ENCODE measurements around the gene LRFN3. TPM values are rescaled to one million over a fixed set of nuclear protein-coding genes. Genes with fewer than 3 reads are reported as not detected.

LRFN3 gene
- total and polyA plus RNA-seq, 2 of the 13 experiments (the other 11 are each of a cell fraction or from before 2014, with no cell fraction given) = 0.74 to 1.6 TPM

DNA sequence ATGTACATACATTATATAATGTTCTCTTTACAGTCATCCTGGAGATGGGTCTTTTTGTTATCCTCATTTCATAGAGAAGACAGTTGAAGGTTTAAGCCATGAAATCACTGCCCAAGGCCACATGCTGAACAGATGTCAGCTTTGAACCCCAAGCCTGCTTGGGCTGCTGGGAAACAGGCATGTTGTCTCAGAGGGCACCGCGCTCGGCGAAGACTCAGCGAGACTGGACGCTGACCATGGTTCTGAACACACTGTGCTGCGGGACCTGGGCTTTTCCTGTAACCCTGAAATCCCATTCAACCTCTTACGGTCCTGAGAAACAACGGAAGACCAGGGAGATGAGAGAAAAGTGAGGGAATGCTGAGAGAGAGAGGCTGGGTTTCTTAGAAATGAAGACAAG, 27.3 kb downstream of the LRFN3 start (continued):
- TF ChIP-seq ZIK1 (CRISPR knock-in tag; IDR thresholded peaks at IDR 0.05; ENCODE audit: borderline replicate concordance, low read depth) (0 out of 2 replicates have a peak, but pooled peaks have one; percentile 53), NFKBIZ (CRISPR knock-in tag; IDR thresholded peaks at IDR 0.05) (peak; percentile 88), SMARCE1 (IDR thresholded peaks at IDR 0.05; ENCODE audit: borderline replicate concordance) (no peak), NR2F2 (IDR thresholded peaks at IDR 0.05; ENCODE audit: borderline replicate concordance, low read depth) (no peak), HDAC2 (CRISPR knock-in tag; IDR thresholded peaks at IDR 0.05) (peak; percentile 85), ZNF879 (CRISPR knock-in tag; IDR thresholded peaks at IDR 0.05) (0 out of 2 replicates have a peak, but pooled peaks have one; percentile 36), THAP11 (CRISPR knock-in tag; IDR thresholded peaks at IDR 0.05) (peak; percentile 47; the same call in 1 of the 2 replicates), CHD2 (IDR thresholded peaks at IDR 0.05; ENCODE audit: low read depth, low read length) (no peak), ZNF547 (CRISPR knock-in tag; IDR thresholded peaks at IDR 0.05) (0 out of 2 replicates have a peak, but pooled peaks have one; percentile 34)
- TF ChIP-seq, protein P1, sequence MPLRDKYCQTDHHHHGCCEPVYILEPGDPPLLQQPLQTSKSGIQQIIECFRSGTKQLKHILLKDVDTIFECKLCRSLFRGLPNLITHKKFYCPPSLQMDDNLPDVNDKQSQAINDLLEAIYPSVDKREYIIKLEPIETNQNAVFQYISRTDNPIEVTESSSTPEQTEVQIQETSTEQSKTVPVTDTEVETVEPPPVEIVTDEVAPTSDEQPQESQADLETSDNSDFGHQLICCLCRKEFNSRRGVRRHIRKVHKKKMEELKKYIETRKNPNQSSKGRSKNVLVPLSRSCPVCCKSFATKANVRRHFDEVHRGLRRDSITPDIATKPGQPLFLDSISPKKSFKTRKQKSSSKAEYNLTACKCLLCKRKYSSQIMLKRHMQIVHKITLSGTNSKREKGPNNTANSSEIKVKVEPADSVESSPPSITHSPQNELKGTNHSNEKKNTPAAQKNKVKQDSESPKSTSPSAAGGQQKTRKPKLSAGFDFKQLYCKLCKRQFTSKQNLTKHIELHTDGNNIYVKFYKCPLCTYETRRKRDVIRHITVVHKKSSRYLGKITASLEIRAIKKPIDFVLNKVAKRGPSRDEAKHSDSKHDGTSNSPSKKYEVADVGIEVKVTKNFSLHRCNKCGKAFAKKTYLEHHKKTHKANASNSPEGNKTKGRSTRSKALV (CRISPR knock-in tag; IDR thresholded peaks at IDR 0.05) = peak; percentile 85
- TF ChIP-seq, protein P2, sequence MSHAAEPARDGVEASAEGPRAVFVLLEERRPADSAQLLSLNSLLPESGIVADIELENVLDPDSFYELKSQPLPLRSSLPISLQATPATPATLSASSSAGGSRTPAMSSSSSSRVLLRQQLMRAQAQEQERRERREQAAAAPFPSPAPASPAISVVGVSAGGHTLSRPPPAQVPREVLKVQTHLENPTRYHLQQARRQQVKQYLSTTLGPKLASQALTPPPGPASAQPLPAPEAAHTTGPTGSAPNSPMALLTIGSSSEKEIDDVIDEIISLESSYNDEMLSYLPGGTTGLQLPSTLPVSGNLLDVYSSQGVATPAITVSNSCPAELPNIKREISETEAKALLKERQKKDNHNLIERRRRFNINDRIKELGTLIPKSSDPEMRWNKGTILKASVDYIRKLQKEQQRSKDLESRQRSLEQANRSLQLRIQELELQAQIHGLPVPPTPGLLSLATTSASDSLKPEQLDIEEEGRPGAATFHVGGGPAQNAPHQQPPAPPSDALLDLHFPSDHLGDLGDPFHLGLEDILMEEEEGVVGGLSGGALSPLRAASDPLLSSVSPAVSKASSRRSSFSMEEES (CRISPR knock-in tag; IDR thresholded peaks at IDR 0.05) = peak; percentile 83
- TF ChIP-seq, protein P3, sequence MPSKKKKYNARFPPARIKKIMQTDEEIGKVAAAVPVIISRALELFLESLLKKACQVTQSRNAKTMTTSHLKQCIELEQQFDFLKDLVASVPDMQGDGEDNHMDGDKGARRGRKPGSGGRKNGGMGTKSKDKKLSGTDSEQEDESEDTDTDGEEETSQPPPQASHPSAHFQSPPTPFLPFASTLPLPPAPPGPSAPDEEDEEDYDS (CRISPR knock-in tag; IDR thresholded peaks at IDR 0.05) = peak; percentile 57; the same call in 1 of the 2 replicates
- TF ChIP-seq, protein P4, sequence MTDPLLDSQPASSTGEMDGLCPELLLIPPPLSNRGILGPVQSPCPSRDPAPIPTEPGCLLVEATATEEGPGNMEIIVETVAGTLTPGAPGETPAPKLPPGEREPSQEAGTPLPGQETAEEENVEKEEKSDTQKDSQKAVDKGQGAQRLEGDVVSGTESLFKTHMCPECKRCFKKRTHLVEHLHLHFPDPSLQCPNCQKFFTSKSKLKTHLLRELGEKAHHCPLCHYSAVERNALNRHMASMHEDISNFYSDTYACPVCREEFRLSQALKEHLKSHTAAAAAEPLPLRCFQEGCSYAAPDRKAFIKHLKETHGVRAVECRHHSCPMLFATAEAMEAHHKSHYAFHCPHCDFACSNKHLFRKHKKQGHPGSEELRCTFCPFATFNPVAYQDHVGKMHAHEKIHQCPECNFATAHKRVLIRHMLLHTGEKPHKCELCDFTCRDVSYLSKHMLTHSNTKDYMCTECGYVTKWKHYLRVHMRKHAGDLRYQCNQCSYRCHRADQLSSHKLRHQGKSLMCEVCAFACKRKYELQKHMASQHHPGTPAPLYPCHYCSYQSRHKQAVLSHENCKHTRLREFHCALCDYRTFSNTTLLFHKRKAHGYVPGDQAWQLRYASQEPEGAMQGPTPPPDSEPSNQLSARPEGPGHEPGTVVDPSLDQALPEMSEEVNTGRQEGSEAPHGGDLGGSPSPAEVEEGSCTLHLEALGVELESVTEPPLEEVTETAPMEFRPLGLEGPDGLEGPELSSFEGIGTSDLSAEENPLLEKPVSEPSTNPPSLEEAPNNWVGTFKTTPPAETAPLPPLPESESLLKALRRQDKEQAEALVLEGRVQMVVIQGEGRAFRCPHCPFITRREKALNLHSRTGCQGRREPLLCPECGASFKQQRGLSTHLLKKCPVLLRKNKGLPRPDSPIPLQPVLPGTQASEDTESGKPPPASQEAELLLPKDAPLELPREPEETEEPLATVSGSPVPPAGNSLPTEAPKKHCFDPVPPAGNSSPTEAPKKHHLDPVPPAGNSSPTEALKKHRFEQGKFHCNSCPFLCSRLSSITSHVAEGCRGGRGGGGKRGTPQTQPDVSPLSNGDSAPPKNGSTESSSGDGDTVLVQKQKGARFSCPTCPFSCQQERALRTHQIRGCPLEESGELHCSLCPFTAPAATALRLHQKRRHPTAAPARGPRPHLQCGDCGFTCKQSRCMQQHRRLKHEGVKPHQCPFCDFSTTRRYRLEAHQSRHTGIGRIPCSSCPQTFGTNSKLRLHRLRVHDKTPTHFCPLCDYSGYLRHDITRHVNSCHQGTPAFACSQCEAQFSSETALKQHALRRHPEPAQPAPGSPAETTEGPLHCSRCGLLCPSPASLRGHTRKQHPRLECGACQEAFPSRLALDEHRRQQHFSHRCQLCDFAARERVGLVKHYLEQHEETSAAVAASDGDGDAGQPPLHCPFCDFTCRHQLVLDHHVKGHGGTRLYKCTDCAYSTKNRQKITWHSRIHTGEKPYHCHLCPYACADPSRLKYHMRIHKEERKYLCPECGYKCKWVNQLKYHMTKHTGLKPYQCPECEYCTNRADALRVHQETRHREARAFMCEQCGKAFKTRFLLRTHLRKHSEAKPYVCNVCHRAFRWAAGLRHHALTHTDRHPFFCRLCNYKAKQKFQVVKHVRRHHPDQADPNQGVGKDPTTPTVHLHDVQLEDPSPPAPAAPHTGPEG (CRISPR knock-in tag; IDR thresholded peaks at IDR 0.05) = peak; percentile 59; the same call in 1 of the 2 replicates
- TF ChIP-seq, protein P5, sequence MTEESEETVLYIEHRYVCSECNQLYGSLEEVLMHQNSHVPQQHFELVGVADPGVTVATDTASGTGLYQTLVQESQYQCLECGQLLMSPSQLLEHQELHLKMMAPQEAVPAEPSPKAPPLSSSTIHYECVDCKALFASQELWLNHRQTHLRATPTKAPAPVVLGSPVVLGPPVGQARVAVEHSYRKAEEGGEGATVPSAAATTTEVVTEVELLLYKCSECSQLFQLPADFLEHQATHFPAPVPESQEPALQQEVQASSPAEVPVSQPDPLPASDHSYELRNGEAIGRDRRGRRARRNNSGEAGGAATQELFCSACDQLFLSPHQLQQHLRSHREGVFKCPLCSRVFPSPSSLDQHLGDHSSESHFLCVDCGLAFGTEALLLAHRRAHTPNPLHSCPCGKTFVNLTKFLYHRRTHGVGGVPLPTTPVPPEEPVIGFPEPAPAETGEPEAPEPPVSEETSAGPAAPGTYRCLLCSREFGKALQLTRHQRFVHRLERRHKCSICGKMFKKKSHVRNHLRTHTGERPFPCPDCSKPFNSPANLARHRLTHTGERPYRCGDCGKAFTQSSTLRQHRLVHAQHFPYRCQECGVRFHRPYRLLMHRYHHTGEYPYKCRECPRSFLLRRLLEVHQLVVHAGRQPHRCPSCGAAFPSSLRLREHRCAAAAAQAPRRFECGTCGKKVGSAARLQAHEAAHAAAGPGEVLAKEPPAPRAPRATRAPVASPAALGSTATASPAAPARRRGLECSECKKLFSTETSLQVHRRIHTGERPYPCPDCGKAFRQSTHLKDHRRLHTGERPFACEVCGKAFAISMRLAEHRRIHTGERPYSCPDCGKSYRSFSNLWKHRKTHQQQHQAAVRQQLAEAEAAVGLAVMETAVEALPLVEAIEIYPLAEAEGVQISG (CRISPR knock-in tag; IDR thresholded peaks at IDR 0.05) = peak; percentile 74
- TF ChIP-seq, protein P6, sequence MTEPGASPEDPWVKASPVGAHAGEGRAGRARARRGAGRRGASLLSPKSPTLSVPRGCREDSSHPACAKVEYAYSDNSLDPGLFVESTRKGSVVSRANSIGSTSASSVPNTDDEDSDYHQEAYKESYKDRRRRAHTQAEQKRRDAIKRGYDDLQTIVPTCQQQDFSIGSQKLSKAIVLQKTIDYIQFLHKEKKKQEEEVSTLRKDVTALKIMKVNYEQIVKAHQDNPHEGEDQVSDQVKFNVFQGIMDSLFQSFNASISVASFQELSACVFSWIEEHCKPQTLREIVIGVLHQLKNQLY (CRISPR knock-in tag; IDR thresholded peaks at IDR 0.05) = no peak
- TF ChIP-seq, protein P7, sequence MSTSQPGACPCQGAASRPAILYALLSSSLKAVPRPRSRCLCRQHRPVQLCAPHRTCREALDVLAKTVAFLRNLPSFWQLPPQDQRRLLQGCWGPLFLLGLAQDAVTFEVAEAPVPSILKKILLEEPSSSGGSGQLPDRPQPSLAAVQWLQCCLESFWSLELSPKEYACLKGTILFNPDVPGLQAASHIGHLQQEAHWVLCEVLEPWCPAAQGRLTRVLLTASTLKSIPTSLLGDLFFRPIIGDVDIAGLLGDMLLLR (CRISPR knock-in tag; IDR thresholded peaks at IDR 0.05) = 0 out of 2 replicates have a peak, but pooled peaks have one; percentile 68

Measured in HepG2 (cell line).